Measurements from ENCODE around the gene UHMK1. TPM values are rescaled to one million over a fixed set of nuclear protein-coding genes. Genes with fewer than 3 reads are reported as not detected.
"Not testable (repeated sequence)": the region's sequence is repeated elsewhere in the genome, so short reads cannot be mapped to it uniquely, and the experiment has no call there.

Gene UHMK1, protein sequence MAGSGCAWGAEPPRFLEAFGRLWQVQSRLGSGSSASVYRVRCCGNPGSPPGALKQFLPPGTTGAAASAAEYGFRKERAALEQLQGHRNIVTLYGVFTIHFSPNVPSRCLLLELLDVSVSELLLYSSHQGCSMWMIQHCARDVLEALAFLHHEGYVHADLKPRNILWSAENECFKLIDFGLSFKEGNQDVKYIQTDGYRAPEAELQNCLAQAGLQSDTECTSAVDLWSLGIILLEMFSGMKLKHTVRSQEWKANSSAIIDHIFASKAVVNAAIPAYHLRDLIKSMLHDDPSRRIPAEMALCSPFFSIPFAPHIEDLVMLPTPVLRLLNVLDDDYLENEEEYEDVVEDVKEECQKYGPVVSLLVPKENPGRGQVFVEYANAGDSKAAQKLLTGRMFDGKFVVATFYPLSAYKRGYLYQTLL
- 47.6 TPM for total RNA-seq

DNA sequence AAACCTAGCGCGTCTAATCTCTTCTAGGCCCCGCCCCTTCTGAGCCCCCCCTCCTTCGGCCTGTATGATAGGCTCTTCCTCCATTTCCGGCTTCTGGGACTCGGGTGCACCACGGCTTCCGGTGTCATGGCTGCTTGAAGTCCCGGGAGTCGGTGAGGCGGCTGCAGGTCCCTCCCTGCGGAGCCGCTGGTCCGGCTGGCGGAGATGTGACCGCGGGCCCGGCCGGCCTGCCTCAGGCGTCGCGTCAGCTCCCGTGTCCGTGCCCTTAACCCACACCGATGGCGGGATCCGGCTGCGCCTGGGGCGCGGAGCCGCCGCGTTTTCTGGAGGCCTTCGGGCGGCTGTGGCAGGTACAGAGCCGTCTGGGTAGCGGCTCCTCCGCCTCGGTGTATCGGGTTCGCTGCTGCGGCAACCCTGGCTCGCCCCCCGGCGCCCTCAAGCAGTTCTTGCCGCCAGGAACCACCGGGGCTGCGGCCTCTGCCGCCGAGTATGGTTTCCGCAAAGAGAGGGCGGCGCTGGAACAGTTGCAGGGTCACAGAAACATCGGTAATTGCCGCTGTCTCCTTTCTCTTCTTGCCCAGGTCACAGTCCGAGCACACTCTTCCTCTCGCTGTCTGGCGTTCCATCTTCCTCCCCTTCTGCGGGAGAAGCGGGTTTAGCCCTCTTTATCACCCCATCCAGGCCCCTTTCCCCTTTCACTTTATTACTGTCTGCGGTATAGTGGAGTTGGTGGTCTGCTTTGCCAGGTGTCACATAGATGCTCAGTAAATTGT is at the start of gene UHMK1:
TSS of gene UHMK1 (plus strand) at position 96 of the 773 bp plus-strand sequence. CDS start at position 279, 183 bp downstream.
- peak; percentile 92 for DNase-seq (ENCODE audit: low spot score)

DNA sequence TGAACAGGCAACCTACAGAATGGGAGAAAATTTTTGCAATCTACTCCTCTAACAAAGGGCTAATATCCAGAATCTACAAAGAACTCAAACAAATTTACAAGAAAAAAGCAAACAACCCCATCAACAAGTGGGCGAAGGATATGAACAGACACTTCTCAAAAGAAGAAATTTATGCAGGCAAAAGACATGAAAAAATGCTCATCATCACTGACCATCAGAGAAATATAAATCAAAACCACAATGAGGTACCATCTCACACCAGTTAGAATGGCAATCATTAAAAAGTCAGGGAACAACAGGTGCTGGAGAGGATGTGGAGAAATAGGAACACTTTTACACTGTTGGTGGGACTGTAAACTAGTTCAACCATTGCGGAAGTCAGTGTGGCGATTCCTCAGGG is 43.3 kb upstream of the UHMK1 start:
- not testable (repeated sequence) for DNase-seq (ENCODE audit: low spot score)

DNA sequence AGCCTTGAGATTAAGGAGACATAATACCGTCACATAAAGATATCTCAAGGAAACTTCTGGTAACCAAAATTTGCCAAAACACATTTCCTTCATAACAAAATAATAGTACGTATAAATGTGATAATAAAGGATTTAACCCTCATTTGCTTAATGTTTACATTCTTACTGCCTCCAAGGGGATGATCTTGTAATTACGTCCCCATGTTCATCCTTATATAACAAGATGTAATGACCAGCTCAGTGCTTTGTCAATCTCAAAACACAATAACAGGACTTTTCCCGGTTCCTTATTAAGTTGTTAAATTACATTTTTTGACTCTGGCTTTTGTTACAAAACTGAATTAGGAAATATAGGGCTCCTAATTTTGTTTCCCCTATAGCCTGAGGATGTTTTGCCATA is 41.3 kb upstream of the UHMK1 start:
- DNase-seq (ENCODE audit: low spot score), result no peak

DNA sequence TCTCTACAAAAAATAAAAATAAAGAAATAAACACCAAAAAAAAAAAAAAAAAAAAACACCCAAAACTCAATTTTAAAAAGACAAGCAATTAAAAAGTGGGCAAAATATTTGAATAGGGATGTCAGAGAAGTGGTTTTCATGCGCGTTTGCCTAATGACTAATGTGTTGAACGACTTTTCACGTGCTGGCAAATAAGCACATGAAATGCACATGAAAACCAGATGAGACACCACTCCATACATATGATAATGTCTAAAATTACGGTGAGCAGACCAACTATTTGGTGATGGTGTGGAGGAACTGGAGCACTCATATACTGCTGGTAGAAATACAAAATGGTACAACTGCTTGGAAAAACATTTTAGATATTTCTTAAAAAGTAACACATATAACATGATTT is 39.4 kb upstream of the UHMK1 start:
- DNase-seq (ENCODE audit: low spot score), result no peak

DNA sequence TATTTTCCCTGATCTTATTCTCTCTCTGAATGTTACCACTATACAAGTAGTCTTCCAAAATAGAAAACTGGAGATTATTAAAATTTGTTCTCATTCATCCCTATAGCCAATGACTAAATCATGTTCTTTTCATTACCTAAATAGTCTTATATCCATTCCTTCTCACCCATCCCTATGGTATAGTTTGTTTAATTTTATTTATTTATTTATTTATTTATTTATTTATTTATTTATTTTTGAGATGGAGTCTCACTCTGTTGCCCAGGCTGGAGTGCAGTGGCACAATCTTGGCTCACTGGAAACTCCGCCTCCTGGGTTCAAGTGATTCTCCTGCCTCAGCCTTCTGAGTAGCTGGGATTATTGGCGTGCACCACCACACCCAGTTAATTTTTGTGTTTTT is 35.2 kb upstream of the UHMK1 start:
- not testable (repeated sequence) for DNase-seq (ENCODE audit: low spot score)

DNA sequence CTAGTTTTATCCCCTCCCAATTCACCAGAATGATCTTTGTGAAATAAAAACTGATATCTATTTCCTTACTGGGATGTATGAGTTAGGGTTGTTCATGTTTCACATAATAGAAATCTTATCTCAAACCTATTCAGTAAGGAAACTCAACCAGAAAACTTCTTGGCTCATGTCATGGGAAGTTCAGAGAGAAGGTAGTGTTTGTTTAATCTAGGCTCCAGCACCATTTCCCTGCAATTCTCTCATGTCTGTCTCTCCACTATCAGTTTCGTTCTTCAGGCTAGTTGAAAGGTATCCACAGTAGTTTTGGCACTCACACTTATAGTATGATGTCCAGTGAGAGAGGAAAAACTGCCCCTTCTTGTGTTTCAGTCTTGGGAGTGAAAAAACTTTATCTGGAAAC is 34.6 kb upstream of the UHMK1 start:
- no peak for DNase-seq (ENCODE audit: low spot score)

DNA sequence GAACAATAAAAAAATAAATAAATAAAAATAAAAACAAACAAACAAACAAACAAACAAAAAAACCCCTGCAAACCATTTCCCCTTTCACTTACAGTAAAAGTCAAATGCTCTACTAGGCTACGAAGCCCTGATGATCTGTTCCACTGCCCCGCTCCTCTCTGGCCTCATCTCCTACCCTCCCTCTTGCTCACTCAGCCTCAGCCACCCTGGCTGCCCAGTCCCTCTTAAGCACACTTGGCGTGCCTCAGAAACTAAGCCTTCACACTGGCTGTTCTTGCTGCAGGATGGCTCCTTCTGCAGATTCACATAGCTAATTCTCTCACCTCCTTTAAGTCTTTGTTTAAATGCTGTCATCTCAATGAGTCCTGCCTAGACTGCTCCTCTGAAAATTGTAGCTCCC is 30.8 kb upstream of the UHMK1 start:
- no peak for DNase-seq (ENCODE audit: low spot score)

DNA sequence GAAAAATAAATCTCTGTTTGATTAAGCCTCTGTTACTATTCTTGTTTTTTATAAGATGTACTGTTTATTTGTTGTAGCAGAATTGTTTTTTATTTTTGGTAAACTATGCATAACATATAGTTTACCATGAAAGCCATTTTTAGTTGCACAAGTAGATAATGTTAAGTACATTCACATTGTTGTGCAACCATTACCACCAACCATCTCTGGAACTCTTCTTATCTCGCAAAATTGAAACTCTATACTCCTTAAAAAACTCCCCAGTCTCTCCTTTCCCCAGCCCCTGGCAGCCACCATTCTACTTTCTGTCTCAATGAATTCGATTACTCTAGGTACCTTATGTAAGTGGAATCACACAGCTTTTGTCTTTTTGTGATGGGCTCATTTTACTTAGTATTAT is 27.4 kb upstream of the UHMK1 start:
- DNase-seq (ENCODE audit: low spot score), result no peak

DNA sequence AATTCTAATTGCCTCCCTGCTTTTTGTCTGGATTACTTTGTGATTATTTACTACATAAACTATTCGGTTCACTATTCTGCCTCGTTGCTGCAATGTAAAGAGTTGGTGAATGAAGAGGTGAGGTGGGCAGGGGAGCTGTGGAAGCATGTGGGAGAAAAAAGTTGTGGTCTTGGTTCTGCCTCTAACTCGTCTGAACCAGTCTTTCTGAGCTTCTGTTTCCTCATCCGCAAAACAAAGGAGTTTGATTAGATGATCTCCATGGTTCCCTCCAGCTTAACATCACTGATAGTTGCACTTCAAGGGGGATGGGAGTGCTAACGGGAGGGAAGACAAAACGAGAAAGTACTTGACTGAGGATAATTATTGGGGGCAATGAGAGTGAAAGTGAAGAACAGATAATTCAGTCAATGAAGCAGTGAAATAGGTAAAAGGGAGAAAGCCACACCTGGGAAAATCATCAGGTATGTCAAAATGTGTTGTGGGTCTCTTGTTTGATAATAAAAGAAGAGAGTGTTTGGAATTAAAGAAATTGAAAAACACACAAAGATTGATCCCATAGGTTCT is 26.2 kb upstream of the UHMK1 start:
- no peak for DNase-seq (ENCODE audit: low spot score)

DNA sequence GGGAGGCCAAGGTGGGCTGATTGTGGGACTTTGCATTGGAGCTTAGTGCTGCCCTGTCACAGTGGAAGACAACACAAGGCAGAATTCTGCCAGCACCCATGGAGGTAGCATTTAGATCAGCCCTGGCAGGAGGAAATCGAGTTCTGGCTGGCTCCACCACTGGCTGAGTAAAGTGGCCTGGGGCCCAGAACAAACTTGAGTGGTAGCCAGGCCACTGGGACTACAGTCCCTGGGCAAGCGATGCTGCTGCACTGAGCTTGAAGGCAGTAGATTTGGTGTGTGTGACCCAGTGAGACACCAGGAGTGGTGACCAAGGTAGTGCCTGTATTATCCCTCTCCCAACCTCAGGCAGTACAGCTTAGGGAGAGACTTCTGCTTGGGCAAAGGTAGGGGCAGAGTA is 22.5 kb upstream of the UHMK1 start:
- no peak for DNase-seq (ENCODE audit: low spot score)

DNA sequence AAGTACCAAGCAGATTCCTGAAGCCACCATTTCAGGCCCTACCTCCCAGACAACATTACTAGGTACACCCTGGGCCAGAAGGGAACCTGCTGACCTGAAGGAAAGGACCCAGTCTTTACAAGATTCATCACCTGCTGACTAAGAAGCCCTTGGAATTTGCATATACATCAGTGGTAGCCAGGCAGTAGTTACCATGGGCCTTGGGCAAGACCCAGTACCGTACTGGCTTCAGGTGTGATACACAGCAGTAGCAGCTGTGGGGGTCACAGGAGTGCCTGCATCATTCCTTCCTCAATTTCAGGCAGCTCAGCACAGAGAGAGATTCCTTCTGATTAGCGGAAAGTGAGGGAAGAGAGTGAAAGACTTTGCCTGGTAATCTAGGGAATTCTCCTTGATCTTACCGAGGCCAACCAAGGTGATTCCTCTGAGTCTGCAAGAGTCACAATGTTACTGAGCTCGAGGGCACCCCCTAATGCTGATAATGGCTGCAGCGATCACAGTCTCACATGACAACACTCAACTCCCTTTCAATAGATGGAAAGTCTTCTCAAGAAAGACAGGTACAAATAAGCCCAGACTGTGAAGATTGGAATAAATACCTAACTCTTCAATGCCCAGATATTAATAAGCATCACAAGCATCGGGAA is 22.0 kb upstream of the UHMK1 start:
- no peak for DNase-seq (ENCODE audit: low spot score)

DNA sequence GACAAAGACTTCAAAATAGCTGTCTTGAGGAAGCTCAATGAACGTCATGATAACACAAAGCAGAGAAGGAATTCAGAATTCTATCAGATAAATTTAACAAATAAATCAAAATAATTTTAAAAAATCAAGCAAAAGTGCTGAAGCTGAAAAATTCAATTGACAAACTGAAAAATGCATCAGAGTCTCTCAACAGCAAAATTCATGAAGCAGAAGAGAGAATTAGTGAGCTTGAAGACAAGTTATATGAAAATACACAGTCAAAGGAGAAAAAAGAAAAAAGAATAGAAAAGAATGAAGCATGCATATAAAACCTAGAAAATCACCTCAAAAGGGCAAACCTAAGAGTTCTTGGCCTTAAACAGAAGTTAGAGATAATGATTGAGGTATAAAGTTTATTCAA is 21.0 kb upstream of the UHMK1 start:
- DNase-seq (ENCODE audit: low spot score), result no peak

DNA sequence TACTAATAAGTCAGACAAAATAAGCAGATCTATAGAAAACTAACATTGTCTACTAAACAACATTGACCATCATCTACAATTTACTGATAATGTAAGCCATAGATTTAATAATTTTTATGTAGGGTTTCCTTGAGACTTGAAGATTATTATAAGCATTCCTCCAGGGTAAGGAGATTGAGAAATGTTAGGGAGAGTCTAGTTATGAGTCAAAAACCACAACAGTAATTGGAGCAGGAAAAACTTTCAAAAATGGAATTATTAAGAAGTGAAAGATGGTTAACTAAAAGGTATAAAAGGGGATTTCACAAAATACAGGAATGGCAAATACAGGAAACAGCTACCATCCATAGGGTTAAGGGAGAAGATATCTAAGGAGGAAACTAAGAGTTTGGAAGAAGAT is 12.4 kb upstream of the UHMK1 start:
- DNase-seq (ENCODE audit: low spot score), result no peak

DNA sequence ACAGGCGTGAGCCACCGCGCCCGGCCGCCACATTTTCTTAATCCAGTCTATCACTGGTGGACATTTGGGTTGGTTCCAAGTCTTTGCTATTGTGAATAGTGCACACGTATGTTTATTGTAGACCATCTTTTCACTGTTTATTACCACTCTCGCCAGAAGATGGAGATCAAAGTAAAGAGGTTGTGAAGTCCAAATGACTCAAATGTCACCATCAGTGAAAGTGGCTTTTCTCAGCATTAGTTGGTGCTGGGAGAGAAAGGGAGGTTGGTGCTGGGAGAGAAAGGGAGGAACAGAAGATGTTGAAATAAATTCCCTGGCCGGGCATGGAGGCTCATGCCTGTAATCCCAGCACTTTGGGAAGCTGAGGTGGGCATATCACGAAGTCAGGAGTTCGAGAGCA is 10.4 kb upstream of the UHMK1 start:
- DNase-seq (ENCODE audit: low spot score), result no peak

DNA sequence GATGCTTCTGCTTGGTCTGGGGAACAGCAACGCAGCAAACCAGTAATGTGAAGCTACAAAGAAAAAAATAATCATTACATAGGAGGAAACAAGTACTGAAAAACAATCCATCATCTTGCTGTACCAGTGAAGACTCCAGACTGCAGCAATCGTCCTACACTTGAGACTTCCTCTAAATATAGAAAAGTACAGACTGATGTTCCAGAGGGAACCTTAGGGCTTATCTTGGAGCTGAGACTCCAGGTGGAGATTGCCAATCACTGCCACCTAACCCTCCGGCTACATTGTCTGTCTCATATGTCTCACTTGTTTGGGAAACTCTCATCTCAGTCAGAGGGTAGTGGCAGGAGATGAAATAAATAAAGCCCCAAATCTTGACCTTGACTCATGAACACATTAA is 9.4 kb upstream of the UHMK1 start:
- DNase-seq (ENCODE audit: low spot score), result no peak

DNA sequence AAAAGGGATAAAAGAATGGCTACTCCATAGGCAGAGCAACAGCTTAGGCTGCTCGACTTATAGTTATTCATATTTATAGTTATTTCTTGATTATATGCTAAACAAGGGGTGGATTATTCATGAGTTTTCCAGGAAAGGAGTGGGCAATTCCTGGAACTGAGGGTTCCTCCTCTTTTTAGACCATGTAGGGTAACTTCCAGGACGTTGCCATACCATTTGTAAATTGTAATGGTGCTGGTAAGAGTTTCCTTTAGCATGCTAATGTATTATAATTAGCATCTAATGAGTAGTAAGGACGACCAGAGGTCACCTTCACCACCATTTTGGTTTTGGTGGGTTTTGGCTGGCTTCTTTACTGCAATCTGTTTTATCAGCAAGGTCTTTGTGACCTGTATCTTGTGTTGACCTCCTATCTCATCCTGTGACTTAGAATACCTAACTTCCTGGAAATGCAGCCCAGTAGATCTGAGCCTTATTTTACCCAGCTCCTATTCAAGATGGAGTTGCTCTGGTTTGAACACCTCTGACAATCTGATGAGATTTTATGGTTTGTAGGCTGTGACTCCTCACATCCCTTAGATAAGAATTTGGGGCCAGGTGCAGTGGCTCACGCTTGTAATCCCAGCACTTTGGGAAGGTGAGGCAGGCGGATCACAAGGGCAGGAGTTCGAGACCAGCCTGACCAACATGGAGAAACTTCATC is 1.9 kb upstream of the UHMK1 start:
- not testable (repeated sequence) for DNase-seq (ENCODE audit: low spot score)

DNA sequence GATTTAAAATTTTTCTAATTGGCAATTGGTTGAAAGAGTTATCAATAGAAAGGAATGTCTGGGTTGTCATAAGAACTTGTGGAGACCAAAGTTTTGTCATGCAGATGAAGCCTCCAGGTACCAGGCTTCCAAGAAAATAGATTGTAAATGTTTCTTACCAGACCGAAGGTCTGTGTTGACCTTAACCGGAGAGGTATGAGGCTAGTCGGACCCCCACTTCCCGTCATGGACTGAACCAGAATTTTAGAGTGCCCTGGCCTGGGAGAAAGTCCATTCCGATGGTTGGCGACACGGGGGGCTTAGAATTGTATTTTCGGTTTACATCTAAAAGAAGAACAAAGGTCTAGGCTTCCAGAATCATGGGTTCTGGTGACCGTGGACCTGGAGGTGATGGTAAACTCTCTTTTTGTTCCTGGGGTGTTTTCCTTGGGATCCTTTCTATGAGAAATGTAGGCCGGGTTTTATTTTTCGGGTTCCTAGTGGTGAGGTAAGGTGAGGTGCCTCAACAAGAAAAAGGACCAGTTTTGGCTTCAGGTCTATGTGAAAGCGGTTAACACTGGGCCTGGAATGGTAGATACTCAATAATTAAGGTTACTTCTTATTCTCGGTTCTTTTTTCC is 405 bp upstream of the UHMK1 start:
- no peak for DNase-seq (ENCODE audit: low spot score)

DNA sequence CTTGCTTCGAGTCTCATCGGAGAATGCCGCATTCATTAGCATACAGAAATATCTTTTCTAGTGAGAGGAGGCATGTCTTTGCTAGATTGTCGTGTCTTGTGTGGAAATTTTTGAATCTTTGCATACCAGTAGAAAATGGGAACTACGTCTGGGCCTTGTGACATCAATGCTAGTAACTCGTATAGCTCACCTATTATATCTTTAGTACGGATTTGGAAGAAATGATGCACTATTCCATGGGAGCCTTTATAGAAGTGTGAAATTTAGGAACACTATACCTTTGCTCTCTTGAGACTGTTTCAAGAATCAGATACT is 835 bp downstream of the UHMK1 start:
- no peak for DNase-seq (ENCODE audit: low spot score)

DNA sequence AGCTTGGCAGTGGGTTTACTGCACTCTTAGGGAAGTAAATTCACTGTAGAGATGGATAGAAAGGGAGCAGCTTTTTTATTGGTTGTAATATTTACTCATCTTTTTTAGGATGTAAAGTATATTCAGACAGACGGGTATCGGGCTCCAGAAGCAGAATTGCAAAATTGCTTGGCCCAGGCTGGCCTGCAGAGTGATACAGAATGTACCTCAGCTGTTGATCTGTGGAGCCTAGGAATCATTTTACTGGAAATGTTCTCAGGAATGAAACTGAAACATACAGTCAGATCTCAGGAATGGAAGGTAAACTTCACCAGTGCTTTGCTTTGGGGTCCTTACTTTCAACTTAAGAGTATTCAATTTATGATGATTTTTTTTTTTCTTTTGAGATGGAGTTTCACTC is 3.2 kb downstream of the UHMK1 start:
- no peak for DNase-seq (ENCODE audit: low spot score)

DNA sequence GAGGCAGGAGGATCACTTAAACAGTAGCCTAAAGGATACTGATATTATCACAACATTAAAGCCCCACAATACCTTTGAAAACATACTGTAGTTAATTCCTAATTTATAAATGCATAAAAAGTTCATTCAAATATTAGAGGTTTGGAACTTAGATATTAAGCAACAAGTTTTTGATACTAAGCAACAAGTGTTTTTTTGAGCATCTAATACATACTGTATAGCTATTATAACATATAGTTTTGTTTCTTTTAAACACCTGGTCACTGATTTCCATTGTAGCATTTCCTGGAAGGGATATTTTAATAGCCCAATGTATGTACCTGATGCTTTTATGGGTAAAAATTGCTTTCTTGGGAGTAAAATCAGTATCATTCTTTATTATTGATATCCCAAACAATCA is 4.5 kb downstream of the UHMK1 start:
- no peak for DNase-seq (ENCODE audit: low spot score)

DNA sequence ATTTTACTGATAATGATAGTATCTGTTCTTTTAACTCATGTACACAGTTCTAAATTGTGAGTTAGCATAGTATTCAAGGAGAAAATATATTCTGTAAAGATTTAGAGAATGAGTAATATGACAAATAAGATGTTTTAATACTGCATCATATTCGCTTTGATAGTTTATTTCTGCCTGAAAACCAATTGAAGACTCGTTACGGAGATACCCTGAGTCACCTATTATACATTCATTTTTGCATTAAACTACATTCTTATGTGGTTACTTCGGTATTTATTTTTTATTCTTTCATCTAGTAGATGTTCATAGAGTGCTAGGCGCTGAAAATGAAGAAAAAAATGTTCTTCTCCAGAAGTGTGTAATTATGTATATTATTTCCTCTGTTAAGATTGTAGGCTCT is 5.3 kb downstream of the UHMK1 start:
- no peak for DNase-seq (ENCODE audit: low spot score)

DNA sequence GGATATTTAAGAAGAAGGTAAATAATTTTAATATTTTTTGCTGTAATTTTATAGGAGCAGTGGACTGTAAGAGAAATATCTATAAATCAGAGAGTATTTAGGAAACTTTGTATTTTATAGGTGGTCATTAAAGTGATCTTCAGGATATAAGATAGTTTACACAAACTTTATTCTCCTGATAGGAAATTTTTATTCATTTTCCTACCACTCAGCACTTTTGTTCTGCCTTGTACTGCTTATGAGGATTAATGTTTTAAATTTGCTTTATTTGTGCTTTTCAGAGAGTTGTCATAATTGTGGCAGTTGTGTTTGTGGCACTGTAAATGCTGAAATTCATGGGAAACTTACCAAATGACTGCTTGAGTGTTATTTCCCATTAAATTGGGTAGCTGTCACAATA is 29.7 kb downstream of the UHMK1 start:
- DNase-seq (ENCODE audit: low spot score), result no peak
